ENCODE data around the gene TFAP2E. TPM values are rescaled to one million over a fixed set of nuclear protein-coding genes. Genes with fewer than 3 reads are reported as not detected.

TFAP2E gene
- total RNA-seq, 1 experiment from 2014 or later = 0.72 TPM

- peaks cover 16% of the 10 kb centered on the region for H4K20me1 ChIP-seq (ENCODE audit: insufficient read depth)
- no peak overlapping the region for H3K27ac ChIP-seq
- CTCF ChIA-PET = no interaction called here
- TF ChIP-seq CTCF (conservative IDR thresholded peaks at IDR 0.05) = no peak
- no peak for TF ChIP-seq EZH2 (IDR thresholded peaks at IDR 0.05; ENCODE audit: low read depth)
- no peak for DNase-seq
- H3K4me3 ChIP-seq = no peak overlapping the region
- intact Hi-C loops (cut with micrococcal nuclease; ENCODE audit: unreplicated experiment) = no loop called here
- H3F3A ChIP-seq (ENCODE audit: insufficient read depth, low read depth) = no peaks in the 10 kb centered on the region
- no peaks in the 10 kb centered on the region for H3K79me2 ChIP-seq (ENCODE audit: low read depth)
- H3K9me2 ChIP-seq (ENCODE audit: insufficient read depth) = no peaks in the 10 kb centered on the region
- peaks cover 23% of the 10 kb centered on the region for H3K36me3 ChIP-seq (ENCODE audit: low read depth)
- no peak overlapping the region for H3K4me2 ChIP-seq
- H2AFZ ChIP-seq = no peak overlapping the region
- POLR2A ChIA-PET (ENCODE audit: unreplicated experiment) = no interaction called here
- H3K9me3 ChIP-seq (ENCODE audit: insufficient read depth, low read depth) = no peaks in the 10 kb centered on the region
- no peaks in the 10 kb centered on the region for H3K4me1 ChIP-seq (replicated peaks; ENCODE audit: insufficient read depth)
- no peaks in the 10 kb centered on the region for H3K27me3 ChIP-seq (ENCODE audit: insufficient read depth, low read depth)
- BruUV-seq (replicated peaks) = no TSS peak
Measured at GRCh38 chr1:35600593-35600992, 27.5 kb downstream of the TFAP2E start.

GRCh38 chr1:35603468-35603867 is 30.4 kb downstream of the TFAP2E start:
- no peak overlapping the region for H3K4me3 ChIP-seq
- H3K4me1 ChIP-seq (replicated peaks; ENCODE audit: insufficient read depth) = no peaks in the 10 kb centered on the region
- no peak for TF ChIP-seq CTCF (conservative IDR thresholded peaks at IDR 0.05)
- no peak for TF ChIP-seq EZH2 (IDR thresholded peaks at IDR 0.05; ENCODE audit: low read depth)
- ChIA-PET POLR2A (ENCODE audit: unreplicated experiment) (no interaction called here), CTCF (interaction anchor here (0.6 to 0.7 kb wide), 2 partner anchors 83 to 121 kb away, joined by 12 read pairs; no protein-coding TSS in a partner anchor)
- H3K4me2 ChIP-seq = no peak overlapping the region
- H4K20me1 ChIP-seq (ENCODE audit: insufficient read depth) = peaks cover 37% of the 10 kb centered on the region
- peaks cover 30% of the 10 kb centered on the region for H3K36me3 ChIP-seq (ENCODE audit: low read depth)
- H3K27me3 ChIP-seq (ENCODE audit: insufficient read depth, low read depth) = no peaks in the 10 kb centered on the region
- no TSS peak for BruUV-seq (replicated peaks)
- H3K9me3 ChIP-seq (ENCODE audit: insufficient read depth, low read depth) = no peaks in the 10 kb centered on the region
- H3F3A ChIP-seq (ENCODE audit: insufficient read depth, low read depth) = no peaks in the 10 kb centered on the region
- H3K79me2 ChIP-seq (ENCODE audit: low read depth) = peaks cover 16% of the 10 kb centered on the region; the same call in 1 of the 2 replicates
- no peak overlapping the region for H3K27ac ChIP-seq
- no peak for DNase-seq
- H3K9me2 ChIP-seq (ENCODE audit: insufficient read depth) = no peaks in the 10 kb centered on the region
- intact Hi-C loops (cut with micrococcal nuclease; ENCODE audit: unreplicated experiment) = no loop called here
- no peak overlapping the region for H2AFZ ChIP-seq

- CTCF ChIA-PET = interaction anchor here (0.7 kb wide), 1 partner anchor 84 kb away, joined by 12 read pairs; no protein-coding TSS in a partner anchor
- BruUV-seq (replicated peaks) = TSS peak; percentile 3
- H3K27me3 ChIP-seq (ENCODE audit: insufficient read depth, low read depth) = no peaks in the 10 kb centered on the region
Measured at GRCh38 chr1:35603941-35604340, 30.8 kb downstream of the TFAP2E start.

More at GRCh38 chr1:35603941-35604340, 30.8 kb downstream of the TFAP2E start:
- POLR2A ChIA-PET (ENCODE audit: unreplicated experiment) = no interaction called here
- Histone ChIP-seq H3K4me3 (no peak overlapping the region), H4K20me1 (ENCODE audit: insufficient read depth) (peaks cover 39% of the 10 kb centered on the region), H3K9me2 (ENCODE audit: insufficient read depth) (no peaks in the 10 kb centered on the region), H3F3A (ENCODE audit: insufficient read depth, low read depth) (no peaks in the 10 kb centered on the region), H2AFZ (no peak overlapping the region), H3K27ac (no peak overlapping the region), H3K4me1 (replicated peaks; ENCODE audit: insufficient read depth) (no peaks in the 10 kb centered on the region), H3K9me3 (ENCODE audit: insufficient read depth, low read depth) (no peaks in the 10 kb centered on the region), H3K36me3 (ENCODE audit: low read depth) (peaks cover 30% of the 10 kb centered on the region), H3K79me2 (ENCODE audit: low read depth) (peaks cover 16% of the 10 kb centered on the region; the same call in 1 of the 2 replicates), H3K4me2 (no peak overlapping the region)
- DNase-seq = no peak
- intact Hi-C loops (cut with micrococcal nuclease; ENCODE audit: unreplicated experiment) = no loop called here
- no peak for TF ChIP-seq CTCF (conservative IDR thresholded peaks at IDR 0.05)
- no peak for TF ChIP-seq EZH2 (IDR thresholded peaks at IDR 0.05; ENCODE audit: low read depth)

Data from PC-9 (cell line).